Neural cell (in vitro differentiated cells): ENCODE results near the gene PRKCA.

Source experiments
- EP300 ChIP-seq: fragments of 450-650 bp; conservative IDR thresholded peaks from 2 replicates; pipeline ENCODE4 v1.6.1; 2014; ENCODE audit warnings: antibody characterized with exemption, mild to moderate bottlenecking, moderate library complexity; ENCODE audit not compliant: poor library complexity, severe bottlenecking
- EZH2 ChIP-seq: fragments of 200-600, 300-800 bp; shearing (Covaris generic), sonication (generic); IDR thresholded peaks from 2 replicates; pipeline ENCODE4 v1.6.1; 2014; ENCODE audit warnings: antibody characterized with exemption, low read length, borderline replicate concordance, mild to moderate bottlenecking; ENCODE audit not compliant: insufficient read depth, poor library complexity, severe bottlenecking
- POLR2AphosphoS5 ChIP-seq: IDR thresholded peaks from 2 replicates; pipeline ENCODE4 v1.6.1; 2012
- RAD21 ChIP-seq: fragments of 450-650 bp; conservative IDR thresholded peaks from 2 replicates; pipeline ENCODE4 v1.6.1; 2014; ENCODE audit warnings: antibody characterized with exemption, mild to moderate bottlenecking, moderate library complexity
- TAF1 ChIP-seq: IDR thresholded peaks from 2 replicates; pipeline ENCODE4 v1.6.1; 2012; ENCODE audit warnings: low read depth
- TF ChIP-seq, protein P1 (sequence below): IDR thresholded peaks from 2 replicates; pipeline ENCODE4 v1.6.1; 2012; ENCODE audit warnings: borderline replicate concordance
- TF ChIP-seq, protein P2 (sequence below): fragments of 450-650 bp; IDR thresholded peaks from 2 replicates; pipeline ENCODE4 v1.5.1; 2014; ENCODE audit warnings: antibody characterized with exemption, mild to moderate bottlenecking, moderate library complexity; ENCODE audit not compliant: poor library complexity, severe bottlenecking

DNA sequence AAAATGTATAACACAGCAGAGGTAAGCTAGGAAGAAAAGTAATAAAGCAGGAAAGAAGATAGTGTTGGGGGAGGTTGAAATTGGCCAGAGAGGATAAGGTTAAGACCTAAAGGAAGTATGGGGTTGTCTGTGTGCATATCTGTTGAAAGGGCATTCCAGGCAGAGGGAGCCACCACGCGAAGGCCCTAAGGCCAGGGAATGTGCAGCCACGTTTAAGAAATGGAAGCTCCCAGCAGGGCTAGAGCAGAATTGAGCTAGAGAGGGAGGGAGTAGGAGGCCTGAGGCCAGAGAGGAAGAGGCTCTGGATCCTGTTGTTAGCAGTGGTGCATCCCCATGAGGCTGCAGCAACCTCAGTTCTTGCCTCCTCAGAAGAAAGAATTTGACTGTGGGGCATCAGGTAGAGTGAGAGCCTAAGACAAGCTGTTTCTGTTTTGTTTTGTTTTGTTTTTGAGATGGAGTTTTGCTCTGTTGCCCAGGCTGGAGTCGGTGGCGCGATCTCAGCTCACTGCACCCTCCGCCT, 473.5 kb downstream of the PRKCA start:
- no peak for TF ChIP-seq EZH2
- TF ChIP-seq, protein P1, sequence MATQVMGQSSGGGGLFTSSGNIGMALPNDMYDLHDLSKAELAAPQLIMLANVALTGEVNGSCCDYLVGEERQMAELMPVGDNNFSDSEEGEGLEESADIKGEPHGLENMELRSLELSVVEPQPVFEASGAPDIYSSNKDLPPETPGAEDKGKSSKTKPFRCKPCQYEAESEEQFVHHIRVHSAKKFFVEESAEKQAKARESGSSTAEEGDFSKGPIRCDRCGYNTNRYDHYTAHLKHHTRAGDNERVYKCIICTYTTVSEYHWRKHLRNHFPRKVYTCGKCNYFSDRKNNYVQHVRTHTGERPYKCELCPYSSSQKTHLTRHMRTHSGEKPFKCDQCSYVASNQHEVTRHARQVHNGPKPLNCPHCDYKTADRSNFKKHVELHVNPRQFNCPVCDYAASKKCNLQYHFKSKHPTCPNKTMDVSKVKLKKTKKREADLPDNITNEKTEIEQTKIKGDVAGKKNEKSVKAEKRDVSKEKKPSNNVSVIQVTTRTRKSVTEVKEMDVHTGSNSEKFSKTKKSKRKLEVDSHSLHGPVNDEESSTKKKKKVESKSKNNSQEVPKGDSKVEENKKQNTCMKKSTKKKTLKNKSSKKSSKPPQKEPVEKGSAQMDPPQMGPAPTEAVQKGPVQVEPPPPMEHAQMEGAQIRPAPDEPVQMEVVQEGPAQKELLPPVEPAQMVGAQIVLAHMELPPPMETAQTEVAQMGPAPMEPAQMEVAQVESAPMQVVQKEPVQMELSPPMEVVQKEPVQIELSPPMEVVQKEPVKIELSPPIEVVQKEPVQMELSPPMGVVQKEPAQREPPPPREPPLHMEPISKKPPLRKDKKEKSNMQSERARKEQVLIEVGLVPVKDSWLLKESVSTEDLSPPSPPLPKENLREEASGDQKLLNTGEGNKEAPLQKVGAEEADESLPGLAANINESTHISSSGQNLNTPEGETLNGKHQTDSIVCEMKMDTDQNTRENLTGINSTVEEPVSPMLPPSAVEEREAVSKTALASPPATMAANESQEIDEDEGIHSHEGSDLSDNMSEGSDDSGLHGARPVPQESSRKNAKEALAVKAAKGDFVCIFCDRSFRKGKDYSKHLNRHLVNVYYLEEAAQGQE: no peak
- TF ChIP-seq, protein P2, sequence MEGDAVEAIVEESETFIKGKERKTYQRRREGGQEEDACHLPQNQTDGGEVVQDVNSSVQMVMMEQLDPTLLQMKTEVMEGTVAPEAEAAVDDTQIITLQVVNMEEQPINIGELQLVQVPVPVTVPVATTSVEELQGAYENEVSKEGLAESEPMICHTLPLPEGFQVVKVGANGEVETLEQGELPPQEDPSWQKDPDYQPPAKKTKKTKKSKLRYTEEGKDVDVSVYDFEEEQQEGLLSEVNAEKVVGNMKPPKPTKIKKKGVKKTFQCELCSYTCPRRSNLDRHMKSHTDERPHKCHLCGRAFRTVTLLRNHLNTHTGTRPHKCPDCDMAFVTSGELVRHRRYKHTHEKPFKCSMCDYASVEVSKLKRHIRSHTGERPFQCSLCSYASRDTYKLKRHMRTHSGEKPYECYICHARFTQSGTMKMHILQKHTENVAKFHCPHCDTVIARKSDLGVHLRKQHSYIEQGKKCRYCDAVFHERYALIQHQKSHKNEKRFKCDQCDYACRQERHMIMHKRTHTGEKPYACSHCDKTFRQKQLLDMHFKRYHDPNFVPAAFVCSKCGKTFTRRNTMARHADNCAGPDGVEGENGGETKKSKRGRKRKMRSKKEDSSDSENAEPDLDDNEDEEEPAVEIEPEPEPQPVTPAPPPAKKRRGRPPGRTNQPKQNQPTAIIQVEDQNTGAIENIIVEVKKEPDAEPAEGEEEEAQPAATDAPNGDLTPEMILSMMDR: no peak
- no peak for TF ChIP-seq EP300
- no peak for TF ChIP-seq RAD21
- TF ChIP-seq POLR2AphosphoS5: no peak
- no peak for TF ChIP-seq TAF1
